ENCODE data around the gene RACK1. TPM values are rescaled to one million over a fixed set of nuclear protein-coding genes. Genes with fewer than 3 reads are reported as not detected.

The RACK1 gene
- total and polyA plus RNA-seq, 2 of the 4 experiments (the other 2 are of a cell fraction): 4,263 to 9,350 TPM

DNA sequence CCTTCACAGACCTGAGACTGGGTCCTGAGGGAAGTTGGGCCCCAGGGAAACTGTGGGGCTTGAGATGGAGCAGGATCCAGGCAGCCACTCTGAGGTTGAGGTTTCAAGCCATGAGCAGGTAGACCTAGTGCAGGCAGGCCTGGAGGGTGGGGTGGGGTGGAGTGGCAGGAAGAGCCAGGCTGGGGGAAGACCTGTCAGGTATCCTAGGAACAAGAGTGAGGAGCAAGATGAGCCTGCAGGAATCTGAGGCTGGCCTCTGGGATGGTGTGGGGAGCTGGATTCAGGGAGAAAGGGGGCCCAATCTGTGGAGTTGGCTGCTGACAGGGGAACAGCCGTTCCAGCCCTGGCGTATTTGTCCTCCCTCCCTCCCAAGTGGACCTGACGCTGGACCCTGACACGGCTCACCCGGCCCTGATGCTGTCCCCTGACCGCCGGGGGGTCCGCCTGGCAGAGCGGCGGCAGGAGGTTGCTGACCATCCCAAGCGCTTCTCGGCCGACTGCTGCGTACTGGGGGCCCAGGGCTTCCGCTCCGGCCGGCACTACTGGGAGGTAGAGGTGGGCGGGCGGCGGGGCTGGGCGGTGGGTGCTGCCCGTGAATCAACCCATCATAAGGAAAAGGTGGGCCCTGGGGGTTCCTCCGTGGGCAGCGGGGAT lies 9.8 kb downstream of the RACK1 start:
- Histone ChIP-seq H3K56ac (ENCODE audit: extremely low read depth, insufficient read depth, low read length) (no peak overlapping the region), H2BK15ac (ENCODE audit: low read depth, low read length) (no peak overlapping the region), H2AFZ (replicated peaks; ENCODE audit: low read length, poor library complexity) (no peak overlapping the region), H2AK9ac (replicated peaks; ENCODE audit: low read depth, low read length, poor library complexity) (no peak overlapping the region), H3K9me1 (ENCODE audit: insufficient read depth, low read length) (peaks cover 1% of the 10 kb centered on the region), H3K27ac (ENCODE audit: insufficient read depth, low read length) (no peak overlapping the region), H3K36me3 (ENCODE audit: control insufficient read depth, insufficient read depth, low read length) (peaks cover 73% of the 10 kb centered on the region), H3K9ac (ENCODE audit: low read depth, low read length) (no peak overlapping the region), H4K20me1 (ENCODE audit: insufficient read depth, low read length) (peaks cover 55% of the 10 kb centered on the region), H3K4me3 (ENCODE audit: insufficient read depth, low read depth, low read length) (no peak overlapping the region), H3K4me2 (ENCODE audit: low read depth, low read length) (no peak overlapping the region), H3K79me1 (ENCODE audit: low read depth in 1 of 2, low read length in 2 of 2) (peaks cover 17 to 40% of the 10 kb centered on the region in 2 experiments), H4K91ac (ENCODE audit: insufficient read depth, low read depth, low read length) (no peak overlapping the region), H3K23ac (ENCODE audit: low read depth, low read length) (no peak overlapping the region), H4K8ac (ENCODE audit: low read depth in 2 of 2, low read length in 2 of 2) (no peak overlapping the region), H3K4me1 (ENCODE audit: control insufficient read depth, insufficient read depth, low read length) (no peaks in the 10 kb centered on the region), H3K18ac (ENCODE audit: low read depth, low read length) (no peak overlapping the region), H3K9me3 (ENCODE audit: control insufficient read depth, insufficient read depth, low read length) (no peaks in the 10 kb centered on the region), H3K14ac (replicated peaks; ENCODE audit: low read depth, low read length) (no peak overlapping the region), H2BK20ac (ENCODE audit: low read depth, low read length) (no peak overlapping the region), H3K27me3 (ENCODE audit: control insufficient read depth, insufficient read depth, low read length) (no peaks in the 10 kb centered on the region), H2BK120ac (ENCODE audit: low read depth, low read length) (no peak overlapping the region), H2BK5ac (ENCODE audit: low read depth, low read length, poor library complexity, severe bottlenecking) (no peak overlapping the region), H2AK5ac (ENCODE audit: low read depth, low read length) (no peak overlapping the region), H4K5ac (ENCODE audit: low read depth, low read length) (no peak overlapping the region), H3K4ac (ENCODE audit: low read depth, low read length) (no peak overlapping the region)
- DNase-seq (no peak), ATAC-seq (ENCODE audit: low read depth) (peak; percentile 3; the same call in 1 of the 2 replicates)
- WGBS, 2 experiments (ENCODE audit: extremely low coverage in 2 of 2, insufficient read length in 1 of 2): no CpG with 5 or more reads among the region's 24 CpGs
- TF ChIP-seq FOS (IDR thresholded peaks at IDR 0.05; ENCODE audit: low read depth, low read length): no peak
- TF ChIP-seq BHLHE40 (IDR thresholded peaks at IDR 0.05; ENCODE audit: low read depth, low read length): no peak
- no peak for TF ChIP-seq MAZ (IDR thresholded peaks at IDR 0.05; ENCODE audit: borderline replicate concordance, low read depth, low read length)
- no peak for TF ChIP-seq POLR2A (IDR thresholded peaks at IDR 0.05; ENCODE audit: low read depth, low read length)
- TF ChIP-seq CHD1 (IDR thresholded peaks at IDR 0.05; ENCODE audit: low read depth, low read length): no peak
- TF ChIP-seq, protein P1, sequence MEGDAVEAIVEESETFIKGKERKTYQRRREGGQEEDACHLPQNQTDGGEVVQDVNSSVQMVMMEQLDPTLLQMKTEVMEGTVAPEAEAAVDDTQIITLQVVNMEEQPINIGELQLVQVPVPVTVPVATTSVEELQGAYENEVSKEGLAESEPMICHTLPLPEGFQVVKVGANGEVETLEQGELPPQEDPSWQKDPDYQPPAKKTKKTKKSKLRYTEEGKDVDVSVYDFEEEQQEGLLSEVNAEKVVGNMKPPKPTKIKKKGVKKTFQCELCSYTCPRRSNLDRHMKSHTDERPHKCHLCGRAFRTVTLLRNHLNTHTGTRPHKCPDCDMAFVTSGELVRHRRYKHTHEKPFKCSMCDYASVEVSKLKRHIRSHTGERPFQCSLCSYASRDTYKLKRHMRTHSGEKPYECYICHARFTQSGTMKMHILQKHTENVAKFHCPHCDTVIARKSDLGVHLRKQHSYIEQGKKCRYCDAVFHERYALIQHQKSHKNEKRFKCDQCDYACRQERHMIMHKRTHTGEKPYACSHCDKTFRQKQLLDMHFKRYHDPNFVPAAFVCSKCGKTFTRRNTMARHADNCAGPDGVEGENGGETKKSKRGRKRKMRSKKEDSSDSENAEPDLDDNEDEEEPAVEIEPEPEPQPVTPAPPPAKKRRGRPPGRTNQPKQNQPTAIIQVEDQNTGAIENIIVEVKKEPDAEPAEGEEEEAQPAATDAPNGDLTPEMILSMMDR (conservative IDR thresholded peaks at IDR 0.05; ENCODE audit: low read depth, low read length): no peak
- TF ChIP-seq, protein P2, sequence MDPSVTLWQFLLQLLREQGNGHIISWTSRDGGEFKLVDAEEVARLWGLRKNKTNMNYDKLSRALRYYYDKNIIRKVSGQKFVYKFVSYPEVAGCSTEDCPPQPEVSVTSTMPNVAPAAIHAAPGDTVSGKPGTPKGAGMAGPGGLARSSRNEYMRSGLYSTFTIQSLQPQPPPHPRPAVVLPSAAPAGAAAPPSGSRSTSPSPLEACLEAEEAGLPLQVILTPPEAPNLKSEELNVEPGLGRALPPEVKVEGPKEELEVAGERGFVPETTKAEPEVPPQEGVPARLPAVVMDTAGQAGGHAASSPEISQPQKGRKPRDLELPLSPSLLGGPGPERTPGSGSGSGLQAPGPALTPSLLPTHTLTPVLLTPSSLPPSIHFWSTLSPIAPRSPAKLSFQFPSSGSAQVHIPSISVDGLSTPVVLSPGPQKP (IDR thresholded peaks at IDR 0.05; ENCODE audit: borderline replicate concordance, low read depth, low read length): no peak
- no peak for TF ChIP-seq USF2 (IDR thresholded peaks at IDR 0.05; ENCODE audit: low read depth, low read length)
- TF ChIP-seq CEBPB (IDR thresholded peaks at IDR 0.05; ENCODE audit: low read depth, low read length): no peak
- TF ChIP-seq RCOR1 (IDR thresholded peaks at IDR 0.05; ENCODE audit: insufficient replicate concordance, low read length): no peak
- no peak for TF ChIP-seq SMC3 (IDR thresholded peaks at IDR 0.05; ENCODE audit: low read depth, low read length)
- TF ChIP-seq MAFK (IDR thresholded peaks at IDR 0.05; ENCODE audit: low read depth, low read length): no peak
- no peak for TF ChIP-seq RAD21 (IDR thresholded peaks at IDR 0.05; ENCODE audit: low read length)
- TF ChIP-seq RFX5 (IDR thresholded peaks at IDR 0.05; ENCODE audit: low read depth, low read length): no peak
- no peak for TF ChIP-seq NFE2L2 (IDR thresholded peaks at IDR 0.05; ENCODE audit: low read depth, low read length)
- no peak for TF ChIP-seq MXI1 (IDR thresholded peaks at IDR 0.05; ENCODE audit: borderline replicate concordance, low read depth, low read length)
- POLR2A ChIA-PET (ENCODE audit: unreplicated experiment): no interaction called here
- in situ Hi-C loops (cut with MboI; ENCODE audit: low sequenced_read_pairs) (no loop called here), dilution Hi-C loops (cut with HindIII; ENCODE audit: low sequenced_read_pairs, unreplicated experiment) (no loop called here), intact Hi-C loops (cut with micrococcal nuclease) (no loop called here)
- CTCF ChIA-PET: no interaction called here
- BruUV-seq (replicated peaks): no TSS peak
